ENCODE measurements around the gene CACNA2D3.

DNA sequence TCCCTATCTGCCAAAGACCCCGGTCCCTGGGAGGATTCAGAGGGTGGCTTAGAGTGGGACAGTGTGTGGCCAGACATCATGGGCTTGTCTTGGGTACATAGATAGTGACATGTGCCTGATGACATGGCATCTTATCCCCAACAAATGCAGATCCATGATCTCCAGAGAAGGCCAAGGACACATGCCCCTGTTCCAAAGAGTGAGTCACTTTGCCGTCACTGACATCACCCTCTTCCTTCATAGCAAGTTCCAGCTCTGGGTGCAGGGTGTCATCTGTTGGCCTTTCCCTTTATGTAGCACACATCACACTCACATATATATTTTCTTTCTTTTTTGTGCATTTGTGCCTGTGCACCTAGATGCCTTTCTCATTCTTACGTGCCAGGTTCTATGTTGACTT, 455.0 kb downstream of the CACNA2D3 start:
- TF ChIP-seq CTCF (IDR thresholded peaks at IDR 0.05; ENCODE audit: low read depth, low read length, missing input control) (no peak), SP1 (IDR thresholded peaks at IDR 0.05) (no peak), GABPA (IDR thresholded peaks at IDR 0.05 in 1 of 2, conservative IDR thresholded peaks at IDR 0.05 in 1 of 2) (no peak), ZBTB33 (IDR thresholded peaks at IDR 0.05) (no peak), REST (IDR thresholded peaks at IDR 0.05) (no peak)
- TF ChIP-seq, protein P1, sequence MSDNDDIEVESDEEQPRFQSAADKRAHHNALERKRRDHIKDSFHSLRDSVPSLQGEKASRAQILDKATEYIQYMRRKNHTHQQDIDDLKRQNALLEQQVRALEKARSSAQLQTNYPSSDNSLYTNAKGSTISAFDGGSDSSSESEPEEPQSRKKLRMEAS (IDR thresholded peaks at IDR 0.05), result no peak
